SH-SY5Y (cell line): ENCODE results near the gene MAP1LC3B.

Experiments used
- GATA2 ChIP-seq: IDR thresholded peaks from 2 replicates; pipeline ENCODE4 v1.6.1; 2011; ENCODE audit warnings: mild to moderate bottlenecking, low read depth, low read length
- GATA3 ChIP-seq: IDR thresholded peaks from 2 replicates; pipeline ENCODE4 v1.6.1; 2011; ENCODE audit warnings: low read depth, mild to moderate bottlenecking, low read length, moderate library complexity

Gene MAP1LC3B

GRCh38 chr16:87353613-87354012, 38.5 kb upstream of the MAP1LC3B start:
- no peak for TF ChIP-seq GATA3
- no peak for TF ChIP-seq GATA2

DNA sequence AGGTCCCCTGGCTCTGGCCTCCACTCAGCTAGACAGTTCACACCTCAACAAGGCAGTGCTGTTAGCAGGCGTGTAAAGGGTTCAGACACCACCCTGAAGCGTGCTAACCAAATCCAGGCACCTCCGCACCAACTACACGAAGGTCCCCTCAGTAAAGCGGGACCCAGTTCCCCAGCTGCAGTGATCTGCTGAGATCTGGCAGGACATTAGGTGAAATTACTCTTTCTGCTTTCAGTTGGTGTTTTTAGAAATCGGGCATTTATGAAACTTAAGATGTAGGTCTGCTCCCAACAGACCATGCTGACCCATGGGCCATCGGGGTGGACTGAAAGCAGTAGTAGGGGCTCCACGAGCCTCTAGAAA, 35.7 kb upstream of the MAP1LC3B start:
- TF ChIP-seq GATA2 (no peak), GATA3 (no peak)

DNA sequence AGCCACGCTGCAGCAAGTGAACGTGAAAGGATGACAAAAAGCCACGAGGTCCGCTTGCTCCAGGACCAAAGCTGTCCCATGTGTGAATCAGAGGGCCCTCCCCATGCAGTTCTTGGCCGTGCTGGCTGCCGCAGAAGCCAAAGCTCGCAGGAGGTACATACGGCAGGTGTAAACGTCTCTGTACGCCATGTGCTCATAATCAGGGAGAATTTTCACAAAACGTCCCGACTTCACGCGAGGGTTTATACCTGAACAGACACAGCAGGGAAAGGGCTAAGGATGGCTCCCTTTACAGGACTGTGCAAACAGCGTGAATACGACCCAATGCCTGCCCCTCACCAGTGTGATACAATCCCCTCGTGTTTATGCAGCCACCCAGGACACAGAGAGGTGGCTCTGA, 33.9 kb upstream of the MAP1LC3B start:
- no peak for TF ChIP-seq GATA2
- TF ChIP-seq GATA3, result no peak

- TF ChIP-seq GATA2 (no peak), GATA3 (no peak)
Measured at GRCh38 chr16:87358696-87359095, 33.4 kb upstream of the MAP1LC3B start.

- TF ChIP-seq GATA3 (no peak), GATA2 (no peak)
Measured at GRCh38 chr16:87359121-87359520, 33.0 kb upstream of the MAP1LC3B start.

DNA sequence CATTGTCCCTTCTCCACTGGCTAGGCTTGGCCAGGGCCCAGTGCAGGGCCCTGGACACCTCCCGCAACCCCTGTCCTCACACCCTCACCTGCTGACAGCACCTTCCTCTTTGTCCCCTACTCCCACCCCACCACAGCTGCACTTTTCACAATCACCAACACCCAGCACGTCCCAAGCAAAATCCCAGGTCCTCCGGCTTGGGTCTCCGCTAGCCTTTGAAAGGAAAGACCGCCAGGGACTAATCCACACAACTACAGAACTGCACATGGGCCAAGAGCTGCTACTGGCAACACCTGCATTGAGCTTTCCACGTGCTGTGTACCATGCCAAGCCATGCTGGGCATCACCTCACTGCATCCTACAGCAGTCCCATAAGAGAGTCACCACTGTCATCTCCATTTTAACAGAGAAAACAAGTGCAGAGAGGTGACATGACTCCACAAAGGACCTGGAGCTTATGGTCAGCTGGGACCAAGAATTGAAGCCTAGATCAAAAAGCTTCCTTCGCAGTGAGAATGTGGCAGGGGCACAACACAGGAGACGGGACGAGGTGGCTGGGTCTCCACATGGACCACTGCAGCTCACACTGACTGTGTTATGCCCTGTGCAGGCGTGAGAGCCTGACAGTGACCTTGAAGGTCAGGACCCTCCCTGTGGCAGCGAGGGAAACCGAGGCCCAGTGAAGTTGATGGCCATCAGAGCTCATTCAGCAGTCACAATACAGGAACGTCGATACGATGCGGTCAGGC, 31.1 kb upstream of the MAP1LC3B start:
- TF ChIP-seq GATA3 (no peak), GATA2 (no peak)

GRCh38 chr16:87361916-87362619, 30.1 kb upstream of the MAP1LC3B start:
- TF ChIP-seq GATA2 (no peak), GATA3 (no peak)

- TF ChIP-seq GATA3 (no peak; the same call in 1 of the 2 replicates), GATA2 (peak; percentile 70)
Measured at GRCh38 chr16:87363771-87364455, 28.2 kb upstream of the MAP1LC3B start.

GRCh38 chr16:87365021-87365713, 27.0 kb upstream of the MAP1LC3B start:
- TF ChIP-seq GATA2 (no peak), GATA3 (no peak)

DNA sequence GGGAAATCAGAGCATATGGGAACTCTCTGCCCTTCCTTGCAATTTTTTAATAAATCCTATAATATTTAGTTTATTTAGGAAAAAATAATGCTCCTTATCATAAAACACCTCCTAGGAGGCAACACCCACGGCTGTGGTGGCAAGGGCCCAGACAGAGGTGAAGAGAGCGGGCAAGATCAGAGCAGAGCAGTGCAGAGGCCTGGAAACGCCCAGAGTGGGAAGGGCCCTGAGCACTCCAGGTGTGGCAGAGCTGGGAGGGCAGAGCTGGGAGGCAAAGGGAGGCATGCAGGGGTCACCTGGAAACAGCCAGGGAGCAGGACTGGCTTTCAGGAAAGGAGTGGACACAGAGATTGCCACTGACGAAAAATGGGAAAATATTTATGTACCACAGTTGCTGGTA, 25.8 kb upstream of the MAP1LC3B start:
- TF ChIP-seq GATA2, result no peak
- no peak for TF ChIP-seq GATA3

- TF ChIP-seq GATA3, result no peak
- TF ChIP-seq GATA2, result no peak
Measured at GRCh38 chr16:87366930-87367329, 25.2 kb upstream of the MAP1LC3B start.

GRCh38 chr16:87367529-87367928, 24.6 kb upstream of the MAP1LC3B start:
- TF ChIP-seq GATA3 (no peak), GATA2 (no peak)

- TF ChIP-seq GATA3 (no peak), GATA2 (no peak)
Measured at GRCh38 chr16:87368029-87368770, 23.9 kb upstream of the MAP1LC3B start.

GRCh38 chr16:87369117-87369765, 22.9 kb upstream of the MAP1LC3B start:
- TF ChIP-seq GATA2 (no peak), GATA3 (no peak)
